ENCODE results near the gene S100A3.

Gene S100A3

DNA sequence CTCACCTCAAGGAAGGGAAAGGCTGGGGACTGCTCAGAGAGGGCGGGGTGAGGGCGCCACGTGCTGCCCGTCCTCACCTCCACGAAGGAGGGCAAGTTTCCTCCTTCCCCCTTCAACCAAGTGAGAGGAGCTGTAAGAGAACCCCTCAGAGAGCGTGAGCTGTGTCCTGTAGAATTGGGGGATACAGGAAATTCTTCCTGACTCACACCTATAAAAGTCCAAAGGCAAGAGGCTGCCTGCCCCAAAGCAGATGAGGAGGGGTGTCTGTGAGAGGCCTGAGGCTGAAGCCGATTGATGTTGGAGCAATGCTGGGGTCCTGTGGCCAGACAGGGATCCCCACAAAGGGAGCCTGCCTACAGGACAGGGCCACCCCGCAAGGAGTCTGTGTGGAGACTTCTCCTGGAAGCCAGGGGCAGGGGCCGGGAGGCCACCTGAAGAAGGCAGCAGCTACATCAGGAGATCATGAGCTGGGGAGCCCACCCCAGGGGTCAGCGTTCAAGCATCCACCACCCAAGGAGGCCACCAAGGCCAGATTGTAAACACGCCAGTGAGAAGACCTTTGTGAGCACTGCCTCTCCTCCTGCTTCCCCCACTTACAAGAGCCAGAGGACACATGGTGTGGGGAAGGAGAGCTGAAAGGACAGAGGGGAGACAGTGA is 41.0 kb downstream of the S100A3 start:
- no peak for DNase-seq

GRCh38 chr1:153506831-153507413 is 42.1 kb downstream of the S100A3 start:
- no peak for DNase-seq

DNA sequence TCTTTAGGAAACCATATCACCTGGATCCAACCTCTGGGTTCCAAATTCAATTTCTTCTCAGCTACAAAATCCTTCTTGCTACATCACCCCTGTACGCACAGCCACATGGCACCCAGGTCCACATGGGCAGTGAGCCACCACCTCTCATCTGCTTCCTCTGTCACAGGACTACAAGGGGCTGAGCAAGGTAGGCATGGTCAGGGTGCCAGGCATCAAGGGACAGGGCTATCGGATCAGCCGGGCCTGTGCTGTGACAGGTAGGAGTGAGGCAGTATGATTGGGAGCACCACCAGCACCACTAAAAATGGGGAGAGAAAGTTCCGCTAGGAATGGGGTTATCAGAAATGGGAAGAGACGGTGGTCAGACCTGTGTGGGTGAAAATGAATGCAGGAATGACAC is 42.7 kb downstream of the S100A3 start:
- DNase-seq, result no peak

GRCh38 chr1:153505576-153505975 is 43.5 kb downstream of the S100A3 start:
- no peak for DNase-seq

DNA sequence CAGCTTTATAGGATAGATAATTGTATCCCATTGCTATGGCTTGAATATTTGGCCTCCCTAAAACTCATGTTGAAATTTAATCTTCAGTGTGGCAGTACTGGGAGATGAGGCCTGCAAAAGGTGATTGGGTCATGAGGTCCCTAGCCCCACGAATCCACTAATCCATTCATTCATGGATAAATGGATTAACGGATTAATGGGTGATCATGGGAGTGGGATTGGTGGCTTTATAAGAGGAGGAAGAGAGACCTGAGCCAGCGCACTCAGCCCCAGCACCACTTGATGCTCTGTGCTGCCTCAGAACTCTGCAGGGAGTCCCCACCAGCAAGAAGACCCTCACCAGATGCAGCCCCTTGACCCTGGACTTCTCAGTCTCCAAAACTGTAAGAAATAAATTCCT is 45.3 kb downstream of the S100A3 start:
- DNase-seq, result no peak

DNA sequence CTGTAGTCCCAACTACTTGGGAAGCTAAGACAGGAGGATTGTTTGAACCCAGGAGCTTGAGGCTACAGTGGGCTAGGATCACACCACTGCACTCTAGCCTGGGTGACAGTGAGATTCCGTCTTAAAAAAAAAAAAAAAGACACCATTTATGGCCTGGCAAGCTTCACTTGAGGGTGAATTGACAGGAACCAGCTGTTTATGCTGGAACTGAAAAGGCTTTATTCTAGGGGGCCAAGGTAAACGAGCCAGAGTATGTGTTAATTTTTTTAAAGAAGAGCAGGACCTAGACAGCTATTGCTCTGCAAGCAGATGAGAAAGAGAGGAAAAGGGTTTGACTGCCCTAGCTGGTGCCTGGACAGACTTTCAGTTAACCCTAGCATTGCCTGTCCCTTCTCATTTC is 50.3 kb downstream of the S100A3 start:
- no peak for DNase-seq
